ENCODE data around the gene UBE3B. TPM values are rescaled to one million over a fixed set of nuclear protein-coding genes. Genes with fewer than 3 reads are reported as not detected.

The UBE3B gene
- total RNA-seq, 1 donor from 2014 or later, result 36.9 TPM

GRCh38 chr12:109547286-109547685 is 69.9 kb downstream of the UBE3B start:
- ATAC-seq (ENCODE audit: low read depth), result no peak
- DNase-seq, result no peak
- Mint-ChIP-seq H3K9me3 (no peaks in the 10 kb centered on the region), H3K27ac (no peak overlapping the region), H3K27me3 (peaks cover 19% of the 10 kb centered on the region), H3K36me3 (ENCODE audit: low read depth) (no peaks in the 10 kb centered on the region), H3K4me3 (no peak overlapping the region), H3K4me1 (no peaks in the 10 kb centered on the region)
- intact Hi-C loops (cut with micrococcal nuclease), result no loop called here
- ChIA-PET POLR2A (no interaction called here), CTCF (no interaction called here)
- no peak for TF ChIP-seq CTCF (IDR thresholded peaks at IDR 0.05)

GRCh38 chr12:109548258-109548657 is 70.8 kb downstream of the UBE3B start:
- intact Hi-C loops (cut with micrococcal nuclease), result no loop called here
- no peaks in the 10 kb centered on the region for H3K36me3 Mint-ChIP-seq (ENCODE audit: low read depth)
- DNase-seq (no peak), ATAC-seq (ENCODE audit: low read depth) (no peak)
- no peaks in the 10 kb centered on the region for H3K9me3 Mint-ChIP-seq
- TF ChIP-seq CTCF (IDR thresholded peaks at IDR 0.05), result no peak
- CTCF ChIA-PET, result no interaction called here
- POLR2A ChIA-PET, result no interaction called here
- H3K27ac Mint-ChIP-seq, result no peak overlapping the region
- H3K4me3 Mint-ChIP-seq, result no peak overlapping the region
- H3K27me3 Mint-ChIP-seq, result peaks cover 19% of the 10 kb centered on the region
- H3K4me1 Mint-ChIP-seq, result no peaks in the 10 kb centered on the region

GRCh38 chr12:109549613-109550270 is 72.3 kb downstream of the UBE3B start:
- Mint-ChIP-seq H3K9me3 (no peaks in the 10 kb centered on the region), H3K4me3 (no peak overlapping the region), H3K27ac (no peak overlapping the region), H3K36me3 (ENCODE audit: low read depth) (no peaks in the 10 kb centered on the region), H3K4me1 (no peaks in the 10 kb centered on the region), H3K27me3 (peaks cover 19% of the 10 kb centered on the region)
- intact Hi-C loops (cut with micrococcal nuclease), result no loop called here
- no peak for TF ChIP-seq CTCF (IDR thresholded peaks at IDR 0.05)
- ChIA-PET POLR2A (no interaction called here), CTCF (no interaction called here)
- ATAC-seq (ENCODE audit: low read depth) (no peak), DNase-seq (no peak)

- H3K4me1 Mint-ChIP-seq, result no peaks in the 10 kb centered on the region
- ChIA-PET POLR2A (no interaction called here), CTCF (no interaction called here)
- H3K9me3 Mint-ChIP-seq, result no peaks in the 10 kb centered on the region
- H3K27me3 Mint-ChIP-seq, result peaks cover 18% of the 10 kb centered on the region
- H3K4me3 Mint-ChIP-seq, result no peak overlapping the region
- no peak for TF ChIP-seq CTCF (IDR thresholded peaks at IDR 0.05)
- no peaks in the 10 kb centered on the region for H3K36me3 Mint-ChIP-seq (ENCODE audit: low read depth)
- H3K27ac Mint-ChIP-seq, result no peak overlapping the region
- ATAC-seq (ENCODE audit: low read depth) (no peak), DNase-seq (no peak)
- intact Hi-C loops (cut with micrococcal nuclease), result no loop called here
Measured at GRCh38 chr12:109550281-109550680, 72.8 kb downstream of the UBE3B start.

- Mint-ChIP-seq H3K4me1 (no peaks in the 10 kb centered on the region), H3K27me3 (peaks cover 18% of the 10 kb centered on the region), H3K36me3 (ENCODE audit: low read depth) (peaks cover 2% of the 10 kb centered on the region), H3K4me3 (no peak overlapping the region), H3K27ac (no peak overlapping the region), H3K9me3 (no peaks in the 10 kb centered on the region)
- CTCF ChIA-PET, result no interaction called here
- POLR2A ChIA-PET, result no interaction called here
- intact Hi-C loops (cut with micrococcal nuclease), result no loop called here
- ATAC-seq (ENCODE audit: low read depth), result no peak
- no peak for TF ChIP-seq CTCF (IDR thresholded peaks at IDR 0.05)
- no peak for DNase-seq
Measured at GRCh38 chr12:109551108-109551507, 73.7 kb downstream of the UBE3B start.

Measured in activated B cell treated with CpG ODN at 0.5 μM for 24 hours (primary cell).